Gastroesophageal sphincter (tissue), 4 donors: Measurements from ENCODE around the gene DOCK4. TPM values are rescaled to one million over a fixed set of nuclear protein-coding genes. Genes with fewer than 3 reads are reported as not detected.

Source experiments
- ATAC-seq: fragments of 150-250 bp; one replicate; pipeline ENCODE4 v1.9.1; 2016; ENCODE audit warnings: mild to moderate bottlenecking, moderate library complexity
- H3K27ac ChIP-seq, 4 donors: fragments of 200-600 bp; sonication (generic) in 3 of 4; 1 replicate in 3 of 4; 2 replicates in 1 of 4; pipeline ENCODE4 v1.5.1; 2016 to 2019
- H3K27me3 ChIP-seq: fragments of 200-600 bp; sonication (generic); one replicate; pipeline ENCODE4 v1.5.1; 2019
- H3K36me3 ChIP-seq, 2 donors: fragments of 200-600 bp; sonication (generic); one replicate each; pipeline ENCODE4 v1.5.1; 2019; ENCODE audit warnings: control low read depth in 1 of 2
- H3K4me1 ChIP-seq, 3 donors: fragments of 200-600 bp; sonication (generic); 1 replicate in 2 of 3; 2 replicates in 1 of 3; pipeline ENCODE4 v1.5.1; 2016 to 2019; ENCODE audit warnings: control low read depth in 2 of 3
- H3K4me3 ChIP-seq, 2 donors: fragments of 200-600 bp; sonication (generic); one replicate each; pipeline ENCODE4 v1.5.1; 2019; ENCODE audit warnings: mild to moderate bottlenecking in 1 of 2, moderate library complexity in 1 of 2
- H3K9me3 ChIP-seq, 3 donors: fragments of 200-600 bp; sonication (generic); one replicate each; pipeline ENCODE4 v1.5.1; 2017 to 2019; ENCODE audit warnings: control low read depth in 2 of 3
- EP300 ChIP-seq: sonication (generic); formaldehyde crosslinking; IDR thresholded peaks from one replicate; pipeline ENCODE4 v1.6.1; 2017; ENCODE audit warnings: antibody characterized with exemption, mild to moderate bottlenecking
- POLR2A ChIP-seq, 2 donors: fragments of 450-650 bp; IDR thresholded peaks; one replicate each; pipeline ENCODE4 v1.6.1; 2017; ENCODE audit warnings: antibody characterized with exemption in 2 of 2, mild to moderate bottlenecking in 2 of 2, moderate library complexity in 1 of 2
- POLR2AphosphoS5 ChIP-seq: sonication (generic); formaldehyde crosslinking; IDR thresholded peaks from one replicate; pipeline ENCODE4 v1.6.1; 2017; ENCODE audit warnings: antibody characterized with exemption
- WGBS, 2 donors: methylation state at CpG; one replicate each; pipeline ENCODE4 v1.1.5; 2018; ENCODE audit warnings: low coverage in 1 of 2; 5-methylcytosine and 5-hydroxymethylcytosine counted together
- total RNA-seq, 4 donors: library from RNA; depleted of rRNA; stranded (reverse); fragments of >200 nt; gene quantifications; one replicate each; pipeline ENCODE4 v1.1.0, GENCODE V29; 2016
- TF ChIP-seq, protein P1 (sequence below), 4 experiments: fragments of 200-600 bp in 2 of 4; fragments of 450-650 bp in 2 of 4; sonication (generic) in 1 of 4; IDR thresholded peaks; one replicate each; pipeline ENCODE4 v1.5.1; 2017 to 2019; ENCODE audit warnings: antibody characterized with exemption in 4 of 4, mild to moderate bottlenecking in 2 of 4, moderate library complexity in 2 of 4

Gene DOCK4
- total RNA-seq, 4 donors from 2014 or later, result 14.0 to 34.1 (median 24.2) TPM

DNA sequence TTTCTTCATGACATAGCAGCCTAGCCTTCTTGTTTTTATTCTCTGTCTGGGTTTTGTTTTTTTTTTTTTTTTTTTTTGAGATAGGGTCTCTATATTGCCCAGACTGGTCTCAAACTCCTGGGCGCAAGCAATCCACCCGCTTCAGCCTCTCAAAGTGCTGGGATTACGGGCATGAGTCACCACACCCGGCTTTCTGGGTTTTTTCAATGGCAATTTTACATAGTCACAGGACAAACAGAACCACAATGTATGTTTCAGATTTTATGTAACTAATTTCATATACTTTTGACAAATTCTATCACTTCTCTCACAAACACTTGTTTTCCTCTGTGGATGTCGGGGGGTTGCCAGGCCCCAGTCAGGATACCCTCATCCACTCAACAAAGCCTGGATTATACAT is 16.5 kb downstream of the DOCK4 start:
- Histone ChIP-seq H3K4me3 (no peak overlapping the region), H3K4me1 (peaks cover 0 to 3% (median 0%) of the 10 kb centered on the region in 3 donors), H3K27me3 (no peaks in the 10 kb centered on the region), H3K27ac (no peak overlapping the region), H3K36me3 (no peaks in the 10 kb centered on the region), H3K9me3 (no peaks in the 10 kb centered on the region)
- WGBS, 2 donors, result 100% methylated on average over 1 to 5 of the region's 5 CpGs
- TF ChIP-seq EP300, result no peak
- TF ChIP-seq POLR2AphosphoS5, result no peak
- TF ChIP-seq, protein P1, sequence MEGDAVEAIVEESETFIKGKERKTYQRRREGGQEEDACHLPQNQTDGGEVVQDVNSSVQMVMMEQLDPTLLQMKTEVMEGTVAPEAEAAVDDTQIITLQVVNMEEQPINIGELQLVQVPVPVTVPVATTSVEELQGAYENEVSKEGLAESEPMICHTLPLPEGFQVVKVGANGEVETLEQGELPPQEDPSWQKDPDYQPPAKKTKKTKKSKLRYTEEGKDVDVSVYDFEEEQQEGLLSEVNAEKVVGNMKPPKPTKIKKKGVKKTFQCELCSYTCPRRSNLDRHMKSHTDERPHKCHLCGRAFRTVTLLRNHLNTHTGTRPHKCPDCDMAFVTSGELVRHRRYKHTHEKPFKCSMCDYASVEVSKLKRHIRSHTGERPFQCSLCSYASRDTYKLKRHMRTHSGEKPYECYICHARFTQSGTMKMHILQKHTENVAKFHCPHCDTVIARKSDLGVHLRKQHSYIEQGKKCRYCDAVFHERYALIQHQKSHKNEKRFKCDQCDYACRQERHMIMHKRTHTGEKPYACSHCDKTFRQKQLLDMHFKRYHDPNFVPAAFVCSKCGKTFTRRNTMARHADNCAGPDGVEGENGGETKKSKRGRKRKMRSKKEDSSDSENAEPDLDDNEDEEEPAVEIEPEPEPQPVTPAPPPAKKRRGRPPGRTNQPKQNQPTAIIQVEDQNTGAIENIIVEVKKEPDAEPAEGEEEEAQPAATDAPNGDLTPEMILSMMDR (IDR thresholded peaks at IDR 0.05), result no peak
- TF ChIP-seq POLR2A (IDR thresholded peaks at IDR 0.05), result no peak
- ATAC-seq, result no peak

DNA sequence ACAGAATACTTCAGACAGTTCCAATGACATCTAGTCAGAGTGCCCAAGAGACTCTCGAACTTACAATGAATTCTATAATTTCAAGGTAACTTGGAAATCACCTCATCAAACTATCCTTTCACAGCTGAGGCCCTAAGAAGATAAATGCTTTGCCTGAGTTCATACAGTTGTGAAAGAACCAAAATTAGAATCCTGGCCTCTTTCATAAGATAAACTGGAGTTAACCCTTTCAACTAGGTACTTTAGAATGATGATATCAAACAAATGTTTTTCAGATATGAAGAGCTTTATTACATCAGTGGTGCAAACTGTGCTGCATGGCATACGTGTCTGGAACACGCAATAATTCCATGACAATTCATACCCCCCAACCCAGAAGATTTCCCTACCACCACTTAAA is 17.9 kb downstream of the DOCK4 start:
- ATAC-seq, result no peak
- Histone ChIP-seq H3K36me3 (no peaks in the 10 kb centered on the region), H3K4me1 (peaks cover 0 to 5% (median 0%) of the 10 kb centered on the region in 3 donors), H3K27ac (no peak overlapping the region), H3K27me3 (no peaks in the 10 kb centered on the region), H3K4me3 (no peak overlapping the region), H3K9me3 (no peaks in the 10 kb centered on the region)
- WGBS, 2 donors, result 83 to 92% methylated on average over 3 of the region's 3 CpGs
- TF ChIP-seq, protein P1 (IDR thresholded peaks at IDR 0.05), result no peak
- no peak for TF ChIP-seq POLR2AphosphoS5
- no peak for TF ChIP-seq EP300
- TF ChIP-seq POLR2A (IDR thresholded peaks at IDR 0.05), result no peak

GRCh38 chr7:112186300-112186699 is 19.9 kb downstream of the DOCK4 start:
- H3K9me3 ChIP-seq, result no peaks in the 10 kb centered on the region
- H3K4me3 ChIP-seq, result no peak overlapping the region
- 71 to 81% methylated on average over 1 of the region's 1 CpG for WGBS, 2 donors
- H3K4me1 ChIP-seq, result peaks cover 0 to 14% (median 0%) of the 10 kb centered on the region in 3 donors
- no peaks in the 10 kb centered on the region for H3K36me3 ChIP-seq
- H3K27ac ChIP-seq, result no peak overlapping the region
- no peak for ATAC-seq
- H3K27me3 ChIP-seq, result no peaks in the 10 kb centered on the region
- TF ChIP-seq POLR2A (IDR thresholded peaks at IDR 0.05) (no peak), EP300 (no peak), POLR2AphosphoS5 (no peak)
- TF ChIP-seq, protein P1 (IDR thresholded peaks at IDR 0.05), result no peak

DNA sequence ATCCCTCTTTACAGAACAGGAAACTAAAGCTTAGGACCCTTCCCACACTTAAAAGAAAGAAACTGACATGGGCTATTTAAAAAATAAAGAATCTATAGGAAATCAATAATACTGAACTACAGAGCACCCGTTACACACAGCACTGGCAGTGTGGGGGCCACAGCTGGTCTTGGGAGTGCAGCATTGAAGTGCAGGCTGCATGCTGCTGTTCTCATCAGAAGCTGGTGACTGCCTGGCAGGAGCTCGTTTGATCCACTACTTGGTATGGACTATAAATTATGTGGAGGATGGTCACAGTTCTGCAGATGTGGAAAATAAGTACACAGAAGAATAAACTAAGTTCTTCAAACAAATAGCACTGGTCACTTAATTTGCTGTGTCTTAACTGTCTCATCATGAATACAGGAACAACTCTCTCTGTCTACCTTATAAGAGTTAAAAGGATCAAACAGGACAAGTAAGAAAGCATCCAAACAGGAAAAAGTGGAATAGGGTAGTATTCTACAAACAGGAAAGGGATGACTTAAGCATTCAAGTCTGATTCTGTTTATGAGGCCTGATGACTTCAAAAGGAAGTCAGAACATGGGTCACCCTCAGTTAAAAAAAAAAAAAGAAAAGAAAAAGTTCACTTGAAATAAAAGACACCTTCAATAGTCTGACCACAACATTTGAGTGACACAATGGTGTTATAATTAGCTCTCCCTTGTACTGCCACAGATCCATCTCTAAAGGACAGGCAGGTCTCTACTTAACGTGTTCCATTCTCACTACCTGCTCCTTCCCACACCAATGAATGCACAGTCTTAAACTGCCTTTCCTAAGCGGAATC is 21.0 kb downstream of the DOCK4 start:
- WGBS, 2 donors, result 60 to 86% methylated on average over 4 of the region's 4 CpGs
- H3K27ac ChIP-seq, result no peak overlapping the region
- no peak for TF ChIP-seq EP300
- TF ChIP-seq, protein P1 (IDR thresholded peaks at IDR 0.05), result no peak
- TF ChIP-seq POLR2AphosphoS5, result no peak
- no peak for TF ChIP-seq POLR2A (IDR thresholded peaks at IDR 0.05)
- no peaks in the 10 kb centered on the region for H3K27me3 ChIP-seq
- peaks cover 0 to 18% (median 0%) of the 10 kb centered on the region in 3 donors for H3K4me1 ChIP-seq
- H3K9me3 ChIP-seq, result no peaks in the 10 kb centered on the region
- no peaks in the 10 kb centered on the region for H3K36me3 ChIP-seq
- ATAC-seq, result no peak
- H3K4me3 ChIP-seq, result no peak overlapping the region

GRCh38 chr7:112184455-112184854 is 21.7 kb downstream of the DOCK4 start:
- Histone ChIP-seq H3K4me1 (peaks cover 0 to 23% (median 0%) of the 10 kb centered on the region in 3 donors), H3K27ac (no peak overlapping the region), H3K36me3 (no peaks in the 10 kb centered on the region), H3K4me3 (no peak overlapping the region), H3K27me3 (no peaks in the 10 kb centered on the region), H3K9me3 (no peaks in the 10 kb centered on the region)
- WGBS, 2 donors, result 89% methylated on average over 2 of the region's 2 CpGs; no CpG with 5 or more reads in 1 of the 2 donors
- TF ChIP-seq, protein P1 (IDR thresholded peaks at IDR 0.05), result no peak
- TF ChIP-seq EP300, result no peak
- no peak for TF ChIP-seq POLR2AphosphoS5
- no peak for TF ChIP-seq POLR2A (IDR thresholded peaks at IDR 0.05)
- no peak for ATAC-seq
